Pancreas (tissue), 10 donors: ENCODE measurements around the gene SLIT3. TPM values are rescaled to one million over a fixed set of nuclear protein-coding genes. Genes with fewer than 3 reads are reported as not detected.

Source experiments
- ATAC-seq, 4 donors: fragments of 200-7000 bp; cut with Tn5 transposase; one replicate each; pipeline versions ENCODE4 v1.8.0 to v1.9.1; 2020; ENCODE audit warnings: mild to moderate bottlenecking in 4 of 4, moderate library complexity in 4 of 4
- DNase-seq, 6 donors: peaks; one replicate each; pipeline ENCODE4 v3.0.0-alpha.2; 2020
- FAIRE-seq: peaks from 2 replicates; lab custom pipeline; 2012; peaks lifted over from hg19 to GRCh38; lab: Jason Lieb, UNC
- H3K27ac ChIP-seq, 4 donors: fragments of 200-600 bp; sonication (generic); 1 replicate in 3 of 4; 2 replicates in 1 of 4; pipeline versions ENCODE4 v1.5.0 to v1.8.0; 2020
- H3K27me3 ChIP-seq, 4 donors: fragments of 200-600 bp; one replicate each; pipeline ENCODE4 v1.8.0; 2021
- H3K36me3 ChIP-seq, 3 donors: fragments of 200-600 bp; sonication (generic) in 1 of 3; one replicate each; pipeline versions ENCODE4 v1.5.0 to v1.8.0; 2020 to 2021
- H3K4me1 ChIP-seq, 3 donors: fragments of 200-600 bp; one replicate each; pipeline ENCODE4 v1.8.0; 2021
- H3K4me3 ChIP-seq, 4 donors: fragments of 200-600 bp; sonication (generic) in 2 of 4; one replicate each; pipeline versions ENCODE4 v1.5.0 to v1.8.0; 2020 to 2021
- H3K9me3 ChIP-seq, 4 donors: fragments of 200-600 bp; one replicate each; pipeline ENCODE4 v1.8.0; 2021
- WGBS, 2 donors: extraction: QIAGEN DNeasy Blood & Tissue Kit; methylation state at CpG; one replicate each; pipeline ENCODE4 v1.1.7; 2013; 5-methylcytosine and 5-hydroxymethylcytosine counted together
- intact Hi-C, 3 donors: fragments of 100-400 bp; cut with DNase I; formaldehyde crosslinking; loops; one replicate each; pipeline versions ENCODE4 v1.11.1 to v1.14.2; 2022
- polyA plus RNA-seq, 2 donors: library from polyadenylated mRNA; stranded (reverse); fragments of 200-250 nt; gene quantifications; one replicate each; pipeline ENCODE4 v1.2.3, GENCODE V29; 2013
- total RNA-seq, 6 donors: library from RNA; stranded (reverse); fragmentation: NEBNext Ultra II Directional in 4 of 6; extraction: Animal tissue kit (Norgen Biotek cat#: 25700) in 4 of 6; gene quantifications; one replicate each; pipeline versions ENCODE4 v1.2.1 to v1.2.4, GENCODE V29; 2021 to 2023
- TF ChIP-seq, protein P1 (sequence below), 4 donors: fragments of 200-600 bp; sonication (generic) in 3 of 4; IDR thresholded peaks; one replicate each; pipeline versions ENCODE4 v1.5.0 to v1.8.0; 2021; ENCODE audit warnings: antibody characterized with exemption in 4 of 4
- donor health status: healthy with polysubstance abuse.
- donor health status: DM: no; HTN: no; CAD: no; lungs with moderate emphysema.
- donor health status: DM: no; HTN: no; CAD: no.
- donor health status: control.
- donor health status: control.
- donor health status: Bipolar disorder and iron deficiency.
- donor health status: DM: yes; HTN: yes; CAD: no.
- donor health status: DM: no; HTN: no; CAD: no.
- donor health status: DM: no; HTN: no; CAD: no.
- donor health status: DM: yes; HTN: yes; CAD: no.

Gene SLIT3
- total and polyA plus RNA-seq, 8 donors = 1.1 to 11.4 (median 2.1) TPM

DNA sequence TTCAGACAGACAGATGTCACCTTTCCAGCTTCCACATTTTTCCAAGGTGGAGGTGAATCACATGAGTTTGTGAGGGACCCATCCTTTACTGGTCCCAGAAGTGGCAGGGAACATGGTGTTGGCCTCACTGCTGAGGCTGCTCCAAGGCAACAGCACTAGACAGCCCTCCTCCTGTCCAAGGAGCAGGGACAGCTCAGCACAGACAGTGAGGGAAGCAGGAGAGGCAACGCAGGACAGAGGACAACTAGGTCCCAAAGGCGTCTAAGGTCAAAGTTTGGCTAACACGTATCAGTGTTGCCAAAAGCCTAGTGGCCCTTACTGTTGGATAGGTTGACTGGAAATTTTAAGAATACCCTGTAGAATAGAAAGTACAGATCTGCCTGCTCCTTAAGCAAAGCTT is 470.1 kb downstream of the SLIT3 start:
- Histone ChIP-seq H3K4me3 (no peak overlapping the region), H3K27me3 (no peaks in the 10 kb centered on the region), H3K9me3 (no peaks in the 10 kb centered on the region), H3K27ac (no peak overlapping the region), H3K36me3 (no peaks in the 10 kb centered on the region), H3K4me1 (no peaks in the 10 kb centered on the region)
- no peak for DNase-seq
- ATAC-seq = no peak
- intact Hi-C loops = no loop called here
- no peak for FAIRE-seq
- TF ChIP-seq, protein P1, sequence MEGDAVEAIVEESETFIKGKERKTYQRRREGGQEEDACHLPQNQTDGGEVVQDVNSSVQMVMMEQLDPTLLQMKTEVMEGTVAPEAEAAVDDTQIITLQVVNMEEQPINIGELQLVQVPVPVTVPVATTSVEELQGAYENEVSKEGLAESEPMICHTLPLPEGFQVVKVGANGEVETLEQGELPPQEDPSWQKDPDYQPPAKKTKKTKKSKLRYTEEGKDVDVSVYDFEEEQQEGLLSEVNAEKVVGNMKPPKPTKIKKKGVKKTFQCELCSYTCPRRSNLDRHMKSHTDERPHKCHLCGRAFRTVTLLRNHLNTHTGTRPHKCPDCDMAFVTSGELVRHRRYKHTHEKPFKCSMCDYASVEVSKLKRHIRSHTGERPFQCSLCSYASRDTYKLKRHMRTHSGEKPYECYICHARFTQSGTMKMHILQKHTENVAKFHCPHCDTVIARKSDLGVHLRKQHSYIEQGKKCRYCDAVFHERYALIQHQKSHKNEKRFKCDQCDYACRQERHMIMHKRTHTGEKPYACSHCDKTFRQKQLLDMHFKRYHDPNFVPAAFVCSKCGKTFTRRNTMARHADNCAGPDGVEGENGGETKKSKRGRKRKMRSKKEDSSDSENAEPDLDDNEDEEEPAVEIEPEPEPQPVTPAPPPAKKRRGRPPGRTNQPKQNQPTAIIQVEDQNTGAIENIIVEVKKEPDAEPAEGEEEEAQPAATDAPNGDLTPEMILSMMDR (IDR thresholded peaks at IDR 0.05) = no peak
- 55 to 66% methylated on average over 3 of the region's 3 CpGs for WGBS, 2 donors

DNA sequence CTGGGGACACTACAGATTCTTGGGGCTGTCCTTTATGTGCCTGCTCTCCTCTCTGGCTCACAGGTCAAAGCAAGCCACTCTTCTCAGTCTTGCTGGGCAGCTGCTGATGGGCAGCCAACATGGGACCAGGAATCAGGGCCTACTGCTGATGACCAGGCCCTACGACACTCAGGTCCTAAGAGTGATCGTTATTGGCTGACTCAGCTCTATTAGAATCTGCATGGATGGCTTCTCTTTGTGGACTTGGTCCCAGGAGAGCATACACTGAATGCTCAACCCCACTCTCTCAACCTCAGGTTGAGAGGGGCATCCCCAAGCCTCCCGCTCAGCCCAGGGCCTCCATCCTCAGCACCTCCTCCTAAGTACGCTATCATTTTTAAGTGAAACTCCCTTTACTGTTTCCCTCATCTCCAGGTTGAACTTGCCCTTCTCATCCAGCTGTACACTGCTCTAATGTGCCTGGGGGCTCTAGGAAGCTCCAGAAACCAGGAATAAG is 471.0 kb downstream of the SLIT3 start:
- intact Hi-C loops = no loop called here
- Histone ChIP-seq H3K4me1 (no peaks in the 10 kb centered on the region), H3K27me3 (no peaks in the 10 kb centered on the region), H3K36me3 (no peaks in the 10 kb centered on the region), H3K4me3 (no peak overlapping the region), H3K9me3 (no peaks in the 10 kb centered on the region), H3K27ac (no peak overlapping the region)
- DNase-seq (no peak), FAIRE-seq (no peak), ATAC-seq (no peak)
- TF ChIP-seq, protein P1 (IDR thresholded peaks at IDR 0.05) = no peak
- WGBS, 2 donors = 81 to 94% methylated on average over 4 of the region's 4 CpGs

DNA sequence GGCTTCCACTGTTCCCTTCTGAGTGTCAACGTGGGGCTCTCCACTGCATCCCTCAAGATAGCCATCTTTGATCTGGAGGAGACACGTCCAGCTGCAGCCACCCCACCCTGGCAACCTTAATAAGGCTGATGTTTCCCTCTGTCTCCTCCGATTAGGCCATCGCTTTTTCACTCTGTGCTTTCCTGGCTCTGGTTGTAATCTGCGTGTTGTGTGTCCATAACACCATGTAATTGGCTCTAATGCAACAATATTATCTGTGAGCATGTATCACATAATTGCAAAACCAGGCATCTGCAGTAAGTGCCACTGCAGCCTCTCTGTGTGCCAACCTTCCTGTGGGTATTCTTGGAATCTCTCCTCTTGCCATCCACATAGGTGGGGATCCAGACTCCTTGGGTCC is 471.9 kb downstream of the SLIT3 start:
- TF ChIP-seq, protein P1 (IDR thresholded peaks at IDR 0.05) = no peak
- Histone ChIP-seq H3K36me3 (no peaks in the 10 kb centered on the region), H3K4me1 (no peaks in the 10 kb centered on the region), H3K27ac (no peak overlapping the region), H3K9me3 (no peaks in the 10 kb centered on the region), H3K4me3 (no peak overlapping the region), H3K27me3 (no peaks in the 10 kb centered on the region)
- ATAC-seq (no peak), DNase-seq (no peak), FAIRE-seq (no peak)
- intact Hi-C loops = no loop called here
- WGBS, 2 donors = 74 to 82% methylated on average over 5 of the region's 5 CpGs

DNA sequence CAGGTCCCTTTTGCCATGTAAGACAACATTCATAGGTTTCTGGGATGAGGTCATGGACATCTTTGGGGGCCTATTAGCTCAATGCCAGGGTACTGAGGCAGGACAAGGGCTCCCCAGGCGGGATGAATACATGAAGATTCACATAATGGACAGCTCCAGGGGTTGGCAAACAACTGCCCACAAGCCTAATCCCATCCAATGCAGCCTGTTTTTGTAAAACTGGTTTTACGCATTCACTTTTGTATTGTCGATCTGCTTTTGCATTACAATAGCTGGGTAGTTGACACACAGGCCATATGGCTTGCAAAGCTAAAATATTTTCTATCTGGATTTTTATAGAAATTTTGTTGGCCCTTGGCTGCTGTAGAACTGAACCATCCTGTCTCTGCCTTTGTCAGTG is 473.3 kb downstream of the SLIT3 start:
- Histone ChIP-seq H3K27ac (no peak overlapping the region), H3K27me3 (no peaks in the 10 kb centered on the region), H3K4me1 (no peaks in the 10 kb centered on the region), H3K9me3 (no peaks in the 10 kb centered on the region), H3K4me3 (no peak overlapping the region), H3K36me3 (no peaks in the 10 kb centered on the region)
- FAIRE-seq = no peak
- DNase-seq = no peak
- intact Hi-C loops = no loop called here
- WGBS, 2 donors = 82 to 86% methylated on average over 3 of the region's 3 CpGs
- TF ChIP-seq, protein P1 (IDR thresholded peaks at IDR 0.05) = no peak
- no peak for ATAC-seq

DNA sequence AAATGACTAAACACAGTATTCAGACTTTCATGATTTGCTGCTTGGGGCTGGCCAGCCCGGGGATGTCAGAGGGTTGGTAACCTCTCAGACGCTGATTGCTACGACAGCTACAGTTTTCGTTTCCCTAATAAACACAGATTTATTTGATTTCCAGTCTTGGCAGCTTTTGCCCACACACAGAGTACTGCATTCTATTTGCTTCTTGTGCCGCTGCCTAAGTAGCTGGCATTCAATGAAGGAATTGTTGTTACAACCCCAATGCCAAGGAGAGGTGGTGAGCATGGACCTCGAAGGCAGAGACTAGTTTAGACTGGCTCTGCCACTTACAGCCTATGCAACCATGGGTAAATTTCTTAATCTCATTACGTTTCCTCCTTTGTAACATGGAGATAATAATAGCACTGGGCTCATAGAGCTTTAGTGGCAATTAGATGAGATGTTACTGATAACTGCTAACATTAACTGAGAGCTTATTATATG is 474.7 kb downstream of the SLIT3 start:
- FAIRE-seq (no peak), ATAC-seq (peak in 2 of 4 donors; percentile 43 to 61), DNase-seq (no peak)
- intact Hi-C loops = no loop called here
- H3K4me3 ChIP-seq = no peak overlapping the region
- H3K9me3 ChIP-seq = no peaks in the 10 kb centered on the region
- H3K27ac ChIP-seq = no peak overlapping the region
- WGBS, 2 donors = 55 to 62% methylated on average over 7 of the region's 7 CpGs
- no peaks in the 10 kb centered on the region for H3K4me1 ChIP-seq
- no peaks in the 10 kb centered on the region for H3K27me3 ChIP-seq
- TF ChIP-seq, protein P1 (IDR thresholded peaks at IDR 0.05) = no peak
- H3K36me3 ChIP-seq = no peaks in the 10 kb centered on the region
